Neural cell (in vitro differentiated cells): ENCODE measurements around the gene HHIPL1. TPM values are rescaled to one million over a fixed set of nuclear protein-coding genes. Genes with fewer than 3 reads are reported as not detected.

Experiments
- H2AFZ ChIP-seq: fragments of 200-600, 300-800 bp; sonication (generic), shearing (Covaris generic); 2 replicates; pipeline ENCODE4 v1.6.0; 2014; ENCODE audit warnings: low read depth, mild to moderate bottlenecking, antibody characterized with exemption, low read length, moderate library complexity
- H3F3A ChIP-seq: fragments of 200-600 bp; shearing (Covaris generic); 2 replicates; pipeline ENCODE4 v1.6.1; 2016; ENCODE audit warnings: mild to moderate bottlenecking, moderate library complexity, mixed read lengths, antibody characterized with exemption, low read length; ENCODE audit not compliant: insufficient read depth, poor library complexity, severe bottlenecking
- H3K27ac ChIP-seq: fragments of 200-600, 300-800 bp; sonication (generic), shearing (Covaris generic); 2 replicates; pipeline ENCODE4 v1.5.1; 2014; ENCODE audit warnings: mild to moderate bottlenecking, low read length, moderate library complexity
- H3K27me3 ChIP-seq: fragments of 300-800, 200-600 bp; sonication (generic), shearing (Covaris generic); 2 replicates; pipeline ENCODE4 v1.6.0; 2014; ENCODE audit warnings: mild to moderate bottlenecking, low read depth, low read length, moderate library complexity; ENCODE audit not compliant: insufficient read depth
- H3K36me3 ChIP-seq: fragments of 300-800, 200-600 bp; sonication (generic), shearing (Covaris generic); 2 replicates; pipeline ENCODE4 v1.5.1; 2014; ENCODE audit warnings: mild to moderate bottlenecking, antibody characterized with exemption, low read length, moderate library complexity; ENCODE audit not compliant: insufficient read depth
- H3K4me2 ChIP-seq: fragments of 300-800, 200-600 bp; sonication (generic), shearing (Covaris generic); 2 replicates; pipeline ENCODE4 v1.6.0; 2014; ENCODE audit warnings: mild to moderate bottlenecking, low read length
- H3K4me3 ChIP-seq: fragments of 300-800, 200-600 bp; sonication (generic), shearing (Covaris generic); 2 replicates; pipeline ENCODE4 v1.5.1; 2014; ENCODE audit warnings: mild to moderate bottlenecking, low read length, moderate library complexity
- H3K79me2 ChIP-seq: fragments of 200-600 bp; shearing (Covaris generic); replicated peaks from 2 replicates; pipeline ENCODE4 v1.6.0; 2014; ENCODE audit warnings: mild to moderate bottlenecking, low read length, moderate library complexity; ENCODE audit not compliant: insufficient read depth
- H3K9ac ChIP-seq: fragments of 300-800, 200-600 bp; sonication (generic), shearing (Covaris generic); 2 replicates; pipeline ENCODE4 v1.6.1; 2016; ENCODE audit warnings: mild to moderate bottlenecking, low read length, mixed read lengths
- H3K9me2 ChIP-seq: fragments of 200-600 bp; shearing (Covaris generic); 2 replicates; pipeline ENCODE4 v1.6.1; 2016; ENCODE audit warnings: mild to moderate bottlenecking, low read length, mixed read lengths; ENCODE audit not compliant: insufficient read depth
- H3K9me3 ChIP-seq: fragments of 200-600, 300-800 bp; sonication (generic), shearing (Covaris generic); 2 replicates; pipeline ENCODE4 v1.6.1; 2016; ENCODE audit warnings: mild to moderate bottlenecking, mixed run types, low read length, moderate library complexity, mixed read lengths
- H4K20me1 ChIP-seq: fragments of 200-600 bp; shearing (Covaris generic); 2 replicates; pipeline ENCODE4 v1.6.1; 2016; ENCODE audit warnings: mild to moderate bottlenecking, mixed run types; ENCODE audit not compliant: insufficient read depth
- CTCF ChIP-seq: fragments of 450-650 bp; IDR thresholded peaks from 2 replicates; pipeline ENCODE4 v1.5.1; 2014; ENCODE audit warnings: antibody characterized with exemption, mild to moderate bottlenecking, moderate library complexity; ENCODE audit not compliant: poor library complexity, severe bottlenecking
- EP300 ChIP-seq: fragments of 450-650 bp; conservative IDR thresholded peaks from 2 replicates; pipeline ENCODE4 v1.6.1; 2014; ENCODE audit warnings: antibody characterized with exemption, mild to moderate bottlenecking, moderate library complexity; ENCODE audit not compliant: poor library complexity, severe bottlenecking
- EZH2 ChIP-seq: fragments of 200-600, 300-800 bp; shearing (Covaris generic), sonication (generic); IDR thresholded peaks from 2 replicates; pipeline ENCODE4 v1.6.1; 2014; ENCODE audit warnings: antibody characterized with exemption, low read length, borderline replicate concordance, mild to moderate bottlenecking; ENCODE audit not compliant: insufficient read depth, poor library complexity, severe bottlenecking
- MXI1 ChIP-seq: fragments of 450-650 bp; conservative IDR thresholded peaks from 2 replicates; pipeline ENCODE4 v1.6.1; 2014; ENCODE audit warnings: antibody characterized with exemption, mild to moderate bottlenecking; ENCODE audit not compliant: poor library complexity, severe bottlenecking
- POLR2AphosphoS5 ChIP-seq: IDR thresholded peaks from 2 replicates; pipeline ENCODE4 v1.6.1; 2012
- RAD21 ChIP-seq: fragments of 450-650 bp; conservative IDR thresholded peaks from 2 replicates; pipeline ENCODE4 v1.6.1; 2014; ENCODE audit warnings: antibody characterized with exemption, mild to moderate bottlenecking, moderate library complexity
- REST ChIP-seq: IDR thresholded peaks from 2 replicates; pipeline ENCODE4 v1.6.1; 2012; ENCODE audit warnings: borderline replicate concordance
- SMC3 ChIP-seq: fragments of 450-650 bp; conservative IDR thresholded peaks from 2 replicates; pipeline ENCODE4 v1.6.1; 2014; ENCODE audit warnings: antibody characterized with exemption, mild to moderate bottlenecking, moderate library complexity; ENCODE audit not compliant: poor library complexity
- TAF1 ChIP-seq: IDR thresholded peaks from 2 replicates; pipeline ENCODE4 v1.6.1; 2012; ENCODE audit warnings: low read depth
- polyA plus RNA-seq: library from polyadenylated mRNA; depleted of rRNA; stranded (reverse); fragments of >200 nt; gene quantifications from 2 replicates; pipeline ENCODE4 v1.2.3, GENCODE V29; 2014

HHIPL1 gene
- polyA plus RNA-seq, 1 donor from 2014 or later, result 0.47 TPM

GRCh38 chr14:99707921-99708320 lies 63.0 kb downstream of the HHIPL1 start:
- H3F3A ChIP-seq, result no peaks in the 10 kb centered on the region
- no peaks in the 10 kb centered on the region for H3K27me3 ChIP-seq
- H3K79me2 ChIP-seq, result no peaks in the 10 kb centered on the region
- no peaks in the 10 kb centered on the region for H3K9me2 ChIP-seq
- H3K27ac ChIP-seq, result no peak overlapping the region
- H2AFZ ChIP-seq, result no peak overlapping the region
- H3K9me3 ChIP-seq, result peaks cover 5% of the 10 kb centered on the region
- no peaks in the 10 kb centered on the region for H4K20me1 ChIP-seq
- H3K4me3 ChIP-seq, result no peak overlapping the region
- no peak overlapping the region for H3K4me2 ChIP-seq
- peaks cover 6% of the 10 kb centered on the region for H3K36me3 ChIP-seq
- no peak overlapping the region for H3K9ac ChIP-seq
- TF ChIP-seq POLR2AphosphoS5, result no peak
- no peak for TF ChIP-seq SMC3
- no peak for TF ChIP-seq MXI1
- TF ChIP-seq EP300, result no peak
- no peak for TF ChIP-seq TAF1
- TF ChIP-seq RAD21, result no peak
- TF ChIP-seq REST, result no peak
- TF ChIP-seq EZH2, result no peak
- no peak for TF ChIP-seq CTCF

- Histone ChIP-seq H3K79me2 (no peaks in the 10 kb centered on the region), H3K4me2 (no peak overlapping the region), H3K4me3 (no peak overlapping the region), H4K20me1 (no peaks in the 10 kb centered on the region), H3K9me2 (no peaks in the 10 kb centered on the region), H2AFZ (no peak overlapping the region), H3K27ac (no peak overlapping the region), H3K9ac (no peak overlapping the region), H3K27me3 (no peaks in the 10 kb centered on the region), H3K36me3 (peaks cover 6% of the 10 kb centered on the region), H3F3A (no peaks in the 10 kb centered on the region), H3K9me3 (peaks cover 7% of the 10 kb centered on the region)
- TF ChIP-seq CTCF (no peak), TAF1 (no peak), EP300 (no peak), SMC3 (no peak), RAD21 (no peak), EZH2 (no peak), MXI1 (no peak), POLR2AphosphoS5 (no peak), REST (no peak)
Observed at GRCh38 chr14:99708449-99708848, 63.5 kb downstream of the HHIPL1 start.
